Measurements from ENCODE around the gene STING1. TPM values are rescaled to one million over a fixed set of nuclear protein-coding genes. Genes with fewer than 3 reads are reported as not detected.

STING1 gene
- polyA plus RNA-seq, 1 experiment = 194 TPM

DNA sequence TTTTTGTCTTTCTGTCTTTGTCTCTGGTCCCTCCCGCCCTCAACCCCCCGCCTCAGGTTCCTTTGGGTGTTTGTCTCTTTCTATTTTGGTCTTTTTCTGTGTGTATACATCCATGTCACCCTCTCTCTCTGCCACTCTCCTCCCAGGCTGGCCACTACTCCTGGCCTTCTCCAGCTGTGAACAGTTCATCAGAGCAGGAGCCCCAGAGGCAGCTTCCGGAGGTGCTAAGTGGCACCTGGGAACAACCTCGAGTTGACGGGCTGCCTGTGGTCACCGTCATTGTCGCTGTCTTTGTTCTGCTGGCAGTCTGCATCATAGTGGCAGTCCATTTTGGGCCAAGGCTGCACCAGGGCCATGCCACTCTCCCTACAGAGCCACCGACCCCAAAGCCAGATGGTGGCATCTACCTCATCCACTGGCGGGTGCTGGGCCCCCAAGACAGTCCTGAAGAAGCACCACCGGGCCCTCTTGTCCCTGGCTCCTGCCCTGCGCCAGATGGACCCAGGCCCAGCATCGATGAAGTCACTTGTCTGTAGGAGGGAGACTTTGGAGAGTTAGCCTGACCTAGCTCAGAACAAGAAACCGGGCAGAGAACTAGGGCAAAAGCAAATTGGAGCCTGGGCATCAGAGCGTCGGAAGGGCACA is 10.1 kb downstream of the STING1 start:
- H3K36me3 ChIP-seq (ENCODE audit: control insufficient read depth, insufficient read depth, low read length) = peaks cover 11% of the 10 kb centered on the region
- ChIA-PET CTCF (interaction anchor here (2.0 kb wide), 1 partner anchor 41 kb away, joined by 5 read pairs; no protein-coding TSS in a partner anchor), POLR2A (no interaction called here)
- DNase-seq (ENCODE audit: low read depth) = no peak
- TF ChIP-seq, protein P1, sequence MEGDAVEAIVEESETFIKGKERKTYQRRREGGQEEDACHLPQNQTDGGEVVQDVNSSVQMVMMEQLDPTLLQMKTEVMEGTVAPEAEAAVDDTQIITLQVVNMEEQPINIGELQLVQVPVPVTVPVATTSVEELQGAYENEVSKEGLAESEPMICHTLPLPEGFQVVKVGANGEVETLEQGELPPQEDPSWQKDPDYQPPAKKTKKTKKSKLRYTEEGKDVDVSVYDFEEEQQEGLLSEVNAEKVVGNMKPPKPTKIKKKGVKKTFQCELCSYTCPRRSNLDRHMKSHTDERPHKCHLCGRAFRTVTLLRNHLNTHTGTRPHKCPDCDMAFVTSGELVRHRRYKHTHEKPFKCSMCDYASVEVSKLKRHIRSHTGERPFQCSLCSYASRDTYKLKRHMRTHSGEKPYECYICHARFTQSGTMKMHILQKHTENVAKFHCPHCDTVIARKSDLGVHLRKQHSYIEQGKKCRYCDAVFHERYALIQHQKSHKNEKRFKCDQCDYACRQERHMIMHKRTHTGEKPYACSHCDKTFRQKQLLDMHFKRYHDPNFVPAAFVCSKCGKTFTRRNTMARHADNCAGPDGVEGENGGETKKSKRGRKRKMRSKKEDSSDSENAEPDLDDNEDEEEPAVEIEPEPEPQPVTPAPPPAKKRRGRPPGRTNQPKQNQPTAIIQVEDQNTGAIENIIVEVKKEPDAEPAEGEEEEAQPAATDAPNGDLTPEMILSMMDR (IDR thresholded peaks at IDR 0.05; ENCODE audit: insufficient read depth, low read depth, low read length) = no peak
- no peak overlapping the region for H3K4me3 ChIP-seq (ENCODE audit: low read depth, low read length)
- H3K27me3 ChIP-seq (ENCODE audit: control insufficient read depth, insufficient read depth, low read length) = no peaks in the 10 kb centered on the region

DNA sequence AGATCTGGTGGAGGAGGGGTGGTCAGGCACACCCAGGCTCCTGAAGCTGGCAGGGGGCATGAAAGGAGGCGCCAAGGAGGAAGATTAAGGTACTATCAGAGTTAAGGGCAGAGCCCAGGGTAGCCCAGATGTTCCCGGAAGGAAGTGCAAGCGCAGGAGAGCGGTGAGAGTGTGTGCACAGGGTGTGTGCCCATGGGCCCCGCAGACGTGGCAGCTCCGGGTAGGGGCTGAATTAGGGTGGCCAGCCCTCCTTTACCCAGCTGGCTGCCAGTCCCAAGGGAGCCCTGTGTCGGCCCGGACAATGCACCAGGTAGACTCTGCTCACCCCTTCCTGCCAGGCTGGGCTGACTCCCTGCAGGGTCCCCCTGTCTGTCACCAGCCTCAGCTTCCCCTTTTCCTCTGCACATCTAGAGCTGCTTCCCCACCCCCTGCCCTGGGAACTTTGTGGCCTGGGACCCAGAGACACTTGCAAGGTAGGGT is 11.7 kb downstream of the STING1 start, which contains the start of gene SMIM33:
Gene SMIM33, plus strand, starts transcription at position 184 of the 480 bp plus-strand sequence. Its CDS starts 118 bp downstream, at position 302.
- Histone ChIP-seq H3K27me3 (ENCODE audit: control insufficient read depth, insufficient read depth, low read length) (no peaks in the 10 kb centered on the region), H3K4me3 (ENCODE audit: low read depth, low read length) (no peak within 1 kb of the TSS), H3K36me3 (ENCODE audit: control insufficient read depth, insufficient read depth, low read length) (peaks cover 4% of the 10 kb centered on the region)
- TF ChIP-seq, protein P1 (IDR thresholded peaks at IDR 0.05; ENCODE audit: insufficient read depth, low read depth, low read length) = no peak
- ChIA-PET CTCF (no interaction called here), POLR2A (no interaction called here)
- DNase-seq (ENCODE audit: low read depth) = no peak

DNA sequence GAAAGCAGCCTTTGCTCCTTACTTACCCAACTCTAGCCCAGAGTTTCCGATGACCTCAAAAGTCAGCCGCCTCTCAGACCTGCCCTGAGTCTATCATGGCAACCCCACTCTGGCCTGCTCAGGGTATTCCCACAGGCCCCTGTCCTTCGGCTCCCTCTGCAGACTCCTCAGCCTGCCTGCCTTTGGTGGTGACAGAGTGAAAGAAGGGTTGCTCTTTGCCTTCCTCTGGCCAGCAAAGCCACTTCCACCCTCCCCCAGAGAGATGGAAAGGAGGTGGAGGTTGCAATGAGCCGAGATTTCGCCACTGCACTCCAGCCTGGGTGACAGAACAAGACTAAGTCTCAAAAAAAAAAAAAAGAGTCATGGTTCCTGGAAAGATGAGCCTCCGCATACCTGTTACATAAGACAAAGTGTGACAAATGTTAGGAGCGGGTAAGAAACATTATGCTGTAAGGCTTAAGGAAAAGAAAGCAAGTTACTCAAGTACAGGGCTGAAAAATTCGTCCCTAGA is 14.1 kb downstream of the STING1 start:
- ChIA-PET POLR2A (no interaction called here), CTCF (interaction anchor here (0.6 to 1.5 kb wide), 2 partner anchors 19 to 28 kb away, joined by 3 to 6 read pairs; no protein-coding TSS in a partner anchor)
- H3K36me3 ChIP-seq (ENCODE audit: control insufficient read depth, insufficient read depth, low read length) = no peaks in the 10 kb centered on the region
- no peak for DNase-seq (ENCODE audit: low read depth)
- no peaks in the 10 kb centered on the region for H3K27me3 ChIP-seq (ENCODE audit: control insufficient read depth, insufficient read depth, low read length)
- no peak overlapping the region for H3K4me3 ChIP-seq (ENCODE audit: low read depth, low read length)
- TF ChIP-seq, protein P1 (IDR thresholded peaks at IDR 0.05; ENCODE audit: insufficient read depth, low read depth, low read length) = peak; percentile 28; the same call in 1 of the 2 replicates

DNA sequence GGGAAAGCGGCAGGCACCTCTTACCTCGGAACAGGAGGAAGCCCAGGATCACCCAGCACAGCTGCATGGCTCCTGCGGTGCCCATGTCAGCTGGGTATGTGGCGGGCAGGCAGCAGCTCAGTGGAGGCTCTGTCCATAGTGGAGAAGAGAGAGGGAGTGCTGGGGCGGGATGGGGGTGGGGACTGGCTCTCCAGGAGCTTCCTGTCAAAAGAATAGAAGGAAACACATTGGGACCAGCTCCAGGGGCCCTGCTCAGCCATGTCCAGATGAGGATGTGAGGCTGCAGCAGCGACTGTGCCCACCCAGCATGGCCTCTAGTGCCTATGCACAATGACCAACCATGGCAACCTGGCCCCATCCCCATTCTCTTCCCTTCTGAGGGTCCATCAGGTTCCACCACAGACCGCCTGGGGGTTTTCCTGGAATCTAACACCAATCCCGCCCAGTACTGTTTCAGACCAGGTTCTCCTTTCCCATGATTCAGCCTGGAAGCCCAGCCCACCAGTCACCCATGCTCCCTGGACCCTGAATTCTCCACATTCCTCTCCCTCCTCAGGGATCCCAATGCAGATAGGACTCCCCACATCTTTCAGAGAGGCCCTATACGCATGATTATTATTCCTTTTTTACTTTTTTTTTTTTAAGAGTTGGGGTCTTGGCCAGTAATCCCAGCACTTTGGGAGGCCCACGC is 19.8 kb downstream of the STING1 start, which contains the start of gene ECSCR:
Gene ECSCR, minus strand, starts transcription at position 158 of the 691 bp plus-strand sequence. Its CDS starts 73 bp downstream, at position 85.
- DNase-seq (ENCODE audit: low read depth) = no peak
- ChIA-PET CTCF (interaction anchor here (0.7 kb wide), 1 partner anchor 33 kb away, joined by 3 read pairs; no protein-coding TSS in a partner anchor), POLR2A (no interaction called here)
- TF ChIP-seq, protein P1 (IDR thresholded peaks at IDR 0.05; ENCODE audit: insufficient read depth, low read depth, low read length) = no peak
- Histone ChIP-seq H3K27me3 (ENCODE audit: control insufficient read depth, insufficient read depth, low read length) (no peaks in the 10 kb centered on the region), H3K36me3 (ENCODE audit: control insufficient read depth, insufficient read depth, low read length) (no peaks in the 10 kb centered on the region), H3K4me3 (ENCODE audit: low read depth, low read length) (no peak within 1 kb of the TSS)

DNA sequence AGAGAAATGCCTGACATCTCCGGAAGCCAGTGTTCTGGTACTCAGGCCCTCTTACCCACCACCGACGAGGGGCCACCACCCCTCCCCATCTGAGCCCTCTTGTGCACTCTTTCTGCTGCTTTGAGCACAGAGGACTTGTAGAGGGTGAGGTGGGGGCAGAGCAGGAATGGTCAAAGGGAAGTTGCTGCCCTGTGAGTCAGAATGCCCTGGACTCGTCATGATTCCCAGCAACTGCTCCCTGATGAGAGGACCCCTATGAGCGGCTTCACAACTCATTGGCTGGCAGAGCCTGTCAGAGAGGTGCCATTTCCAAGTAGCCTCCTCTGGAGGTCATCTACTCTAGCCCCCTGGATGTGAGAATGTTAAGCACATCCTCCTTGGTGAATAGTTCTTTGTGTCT is 20.9 kb downstream of the STING1 start:
- TF ChIP-seq, protein P1 (IDR thresholded peaks at IDR 0.05; ENCODE audit: insufficient read depth, low read depth, low read length) = no peak
- ChIA-PET CTCF (interaction anchor here (0.7 kb wide), 1 partner anchor 34 kb away, joined by 3 read pairs; no protein-coding TSS in a partner anchor), POLR2A (no interaction called here)
- Histone ChIP-seq H3K27me3 (ENCODE audit: control insufficient read depth, insufficient read depth, low read length) (no peaks in the 10 kb centered on the region), H3K4me3 (ENCODE audit: low read depth, low read length) (no peak overlapping the region), H3K36me3 (ENCODE audit: control insufficient read depth, insufficient read depth, low read length) (no peaks in the 10 kb centered on the region)
- no peak for DNase-seq (ENCODE audit: low read depth)
